HG03045 (cell line): Measurements from ENCODE around the gene RSL24D1.
A peak's percentile ranks its signal among the peaks of the same experiment; 100 is the strongest.
"Not testable (repeated sequence)": the region's sequence is repeated elsewhere in the genome, so short reads cannot be mapped to it uniquely, and the experiment has no call there.

Source experiments
- ATAC-seq: cut with Tn5 transposase; IDR thresholded peaks from one replicate; pipeline ENCODE4 v1.9.1; 2021; ENCODE audit warnings: mild to moderate bottlenecking, moderate library complexity; ENCODE audit not compliant: unreplicated experiment

The RSL24D1 gene

GRCh38 chr15:55218056-55218455 lies 21.3 kb upstream of the RSL24D1 start:
- no peak for ATAC-seq

DNA sequence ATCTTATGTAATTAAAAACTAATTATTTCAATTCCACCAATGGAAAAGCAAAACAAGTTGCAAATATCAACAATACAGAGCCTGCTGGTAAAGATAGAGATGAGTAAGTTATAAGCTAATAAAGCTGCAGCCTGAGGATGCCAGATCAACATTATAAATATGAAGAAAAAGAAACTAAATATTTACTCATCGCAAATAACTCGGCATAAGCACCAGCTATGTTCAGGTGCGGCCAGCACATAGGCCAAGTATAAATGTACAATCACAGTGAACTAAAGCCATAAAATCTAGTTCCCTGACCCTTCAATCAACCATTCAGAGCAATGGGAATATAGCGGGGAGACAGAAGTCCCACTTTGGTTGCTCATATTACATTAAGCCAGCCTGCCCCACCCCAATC lies 7.7 kb upstream of the RSL24D1 start:
- no peak for ATAC-seq

- ATAC-seq, result no peak
Measured at GRCh38 chr15:55202206-55202605, 5.5 kb upstream of the RSL24D1 start.

GRCh38 chr15:55198706-55199105 lies 2.0 kb upstream of the RSL24D1 start:
- ATAC-seq, result no peak

DNA sequence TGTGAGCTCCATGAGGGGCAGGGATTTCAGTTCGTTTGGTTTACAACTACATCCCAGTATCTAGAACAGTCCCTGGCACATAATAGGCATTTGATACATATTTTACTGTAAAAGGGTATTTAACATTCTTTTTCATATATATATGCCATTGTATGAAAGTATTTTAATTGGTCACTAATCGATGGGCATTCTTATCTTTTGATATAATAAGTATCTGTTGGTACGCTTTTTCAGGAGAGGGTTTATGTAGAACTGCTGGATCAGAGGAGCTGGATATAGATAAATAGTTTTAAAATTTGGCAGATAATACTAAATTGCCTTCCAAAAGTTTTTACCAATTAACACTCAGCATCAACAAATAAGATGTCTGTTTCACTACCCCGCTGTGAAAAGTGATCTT lies 978 bp upstream of the RSL24D1 start:
- ATAC-seq, result no peak

DNA sequence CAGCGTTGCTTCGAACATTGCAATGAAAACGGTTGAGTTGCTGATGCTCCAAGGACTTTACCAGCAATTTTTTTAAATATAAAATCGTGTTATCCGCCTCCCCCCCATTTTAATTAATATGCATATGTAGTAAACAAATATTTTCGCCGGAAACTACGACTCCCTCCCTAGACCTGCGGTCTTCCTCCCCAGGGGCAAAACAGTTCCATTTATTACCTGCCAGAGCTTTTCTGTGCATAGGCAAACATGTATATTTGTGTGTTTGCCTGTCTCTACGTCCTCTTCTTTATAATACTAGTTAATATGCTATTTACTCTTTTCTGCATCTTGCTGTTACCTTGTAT lies 593 bp upstream of the RSL24D1 start:
- ATAC-seq, result peak; percentile 9

DNA sequence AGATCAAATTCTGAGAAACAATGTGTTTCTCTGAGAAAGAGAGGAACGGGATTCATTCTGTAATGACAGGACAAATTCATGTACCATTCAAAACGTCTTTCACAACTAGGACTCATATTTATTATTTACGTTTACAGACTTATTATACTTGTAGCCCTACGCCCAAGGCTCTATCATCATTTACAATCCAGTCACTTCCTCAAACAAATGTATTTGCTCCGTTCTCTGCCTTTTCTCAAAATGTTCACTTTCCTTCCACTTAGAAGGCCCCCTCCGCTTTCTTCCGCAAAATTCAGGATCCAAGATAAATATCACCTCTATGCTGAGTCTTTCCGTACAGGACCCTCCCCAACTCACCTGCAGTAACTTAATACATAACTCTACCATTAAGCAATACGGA lies 745 bp downstream of the RSL24D1 start:
- ATAC-seq, result no peak

- ATAC-seq, result no peak
Measured at GRCh38 chr15:55194256-55194655, 2.5 kb downstream of the RSL24D1 start.

DNA sequence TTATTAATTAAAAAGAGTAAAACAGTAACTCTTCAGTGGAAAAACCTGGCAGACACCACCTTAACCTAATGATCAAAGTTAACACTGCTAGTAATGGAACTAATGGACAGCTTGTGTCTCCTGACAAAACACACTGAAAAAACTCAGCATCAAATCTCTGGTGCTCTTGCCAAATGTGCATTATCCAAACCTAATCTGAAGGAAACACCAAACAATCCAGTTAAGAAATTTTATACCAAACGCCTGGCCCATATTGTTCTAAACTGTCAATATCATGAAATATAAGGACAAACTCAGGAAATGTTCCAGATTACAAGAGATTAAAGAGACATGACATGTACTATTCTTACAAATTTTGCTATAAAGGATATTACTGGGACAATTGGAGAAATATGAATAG lies 10.4 kb downstream of the RSL24D1 start:
- no peak for ATAC-seq

DNA sequence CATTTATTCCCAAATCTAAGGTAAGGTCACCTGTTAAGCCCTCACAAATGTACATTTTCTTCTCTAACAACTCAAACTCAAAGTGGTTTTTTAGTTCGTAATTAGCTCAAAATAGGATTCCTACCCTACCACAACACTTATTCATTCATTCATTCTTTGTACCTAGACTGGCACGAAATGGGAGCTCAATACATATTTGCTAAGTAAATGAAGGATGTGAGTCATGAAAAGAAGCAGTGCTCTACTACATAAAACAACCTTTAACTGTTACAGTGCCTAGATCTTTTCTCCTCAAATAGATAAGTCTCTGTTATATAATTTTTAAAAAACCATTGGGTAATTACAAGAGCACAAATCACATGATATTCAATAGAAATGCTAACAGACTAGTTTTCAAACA lies 13.1 kb downstream of the RSL24D1 start:
- no peak for ATAC-seq

- ATAC-seq, result no peak
Measured at GRCh38 chr15:55179141-55179540, 17.6 kb downstream of the RSL24D1 start.

DNA sequence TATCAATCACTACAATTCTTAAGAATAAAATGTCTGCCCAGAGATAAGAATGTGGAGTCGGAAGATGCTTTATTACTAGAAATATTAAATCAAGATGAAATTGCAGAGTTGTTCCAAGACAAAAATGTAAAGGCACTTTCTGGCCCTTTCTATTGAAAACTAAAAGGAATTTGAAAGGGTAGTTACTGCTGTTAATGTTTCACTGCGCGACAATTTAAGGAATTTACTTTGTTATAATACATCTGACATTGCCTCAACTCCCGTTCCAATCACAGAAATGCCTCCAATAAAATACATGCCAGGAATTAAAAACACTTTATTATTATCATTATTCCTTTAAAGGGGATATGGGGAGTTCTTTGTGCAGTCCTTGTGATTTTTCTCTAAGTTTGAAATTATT lies 26.4 kb downstream of the RSL24D1 start:
- no peak for ATAC-seq

DNA sequence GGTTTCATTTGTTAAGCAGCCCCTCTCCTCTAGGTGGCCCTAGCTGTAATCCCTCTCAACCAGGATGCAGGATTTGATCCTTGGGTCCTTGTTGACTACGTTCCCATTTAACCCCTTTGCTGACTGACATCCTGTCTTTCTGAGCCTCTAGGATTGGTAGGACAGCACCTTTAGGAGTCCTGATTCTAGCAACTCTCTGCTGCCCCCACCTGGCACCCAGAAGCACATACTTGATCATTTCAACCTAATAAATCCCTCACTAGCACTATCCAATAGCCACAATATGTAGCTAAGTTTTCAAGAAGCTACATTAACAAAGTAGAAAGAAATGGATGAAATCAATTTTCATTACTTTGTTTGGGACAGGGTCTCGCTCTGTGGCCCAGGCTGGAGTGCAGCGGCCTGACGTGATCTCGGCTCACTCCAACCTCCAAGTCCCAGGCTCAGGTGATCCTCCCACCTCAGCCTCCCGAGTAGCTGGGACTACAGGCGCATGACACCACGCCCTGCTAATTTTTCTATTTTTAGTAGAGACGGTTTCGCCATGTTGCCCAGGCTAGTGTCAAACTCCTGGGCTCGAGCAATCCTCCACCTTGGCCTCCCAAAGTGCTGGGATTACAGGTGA lies 28.3 kb downstream of the RSL24D1 start:
- ATAC-seq, result peak; percentile 74

DNA sequence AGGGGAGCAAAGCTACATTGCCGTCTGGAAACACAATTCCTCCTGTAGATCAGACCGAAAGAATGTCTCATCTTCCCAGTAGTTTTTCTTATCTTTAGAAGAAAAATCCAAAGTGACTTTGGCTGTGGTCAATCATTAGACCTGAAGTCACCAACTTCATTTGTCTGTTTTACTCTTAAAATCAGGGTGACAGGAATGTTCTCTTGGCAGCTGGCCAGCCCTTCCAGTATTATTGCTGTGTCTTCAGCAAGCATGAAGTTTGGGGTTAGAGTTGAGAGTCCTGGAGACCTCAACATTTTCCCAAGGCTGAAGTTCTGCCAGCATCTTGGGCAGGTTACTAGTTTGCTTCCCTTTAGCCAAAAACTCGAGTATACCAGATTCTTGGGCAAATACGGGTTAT lies 32.5 kb downstream of the RSL24D1 start:
- no peak for ATAC-seq

- ATAC-seq, result no peak
Measured at GRCh38 chr15:55151631-55152030, 45.1 kb downstream of the RSL24D1 start.

- ATAC-seq, result not testable (repeated sequence)
Measured at GRCh38 chr15:55143132-55143531, 53.6 kb downstream of the RSL24D1 start.

GRCh38 chr15:55133972-55134371 lies 62.8 kb downstream of the RSL24D1 start:
- no peak for ATAC-seq

GRCh38 chr15:55132672-55133071 lies 64.1 kb downstream of the RSL24D1 start:
- ATAC-seq, result no peak
